Measurements from ENCODE around the gene S100A3. TPM values are rescaled to one million over a fixed set of nuclear protein-coding genes. Genes with fewer than 3 reads are reported as not detected.
A peak's percentile ranks its signal among the peaks of the same experiment; 100 is the strongest.
"Not testable (repeated sequence)": the region's sequence is repeated elsewhere in the genome, so short reads cannot be mapped to it uniquely, and the experiment has no call there.

The S100A3 gene
- total and polyA plus RNA-seq, 2 donors: 5.2 TPM; not detected in 1

- Histone ChIP-seq H3K4me3 (ENCODE audit: low read depth, low read length) (no peak overlapping the region), H3K27ac (ENCODE audit: low read depth) (no peak overlapping the region), H3K4me1 (ENCODE audit: insufficient read depth) (no peaks in the 10 kb centered on the region), H3K36me3 (ENCODE audit: insufficient read depth) (no peaks in the 10 kb centered on the region)
- 75% methylated on average over 5 of the region's 5 CpGs for WGBS
- DNase-seq (ENCODE audit: extremely low spot score): no peak
These were observed 21.4 kb downstream of the S100A3 start for GRCh38 chr1:153527683-153528040.

DNA sequence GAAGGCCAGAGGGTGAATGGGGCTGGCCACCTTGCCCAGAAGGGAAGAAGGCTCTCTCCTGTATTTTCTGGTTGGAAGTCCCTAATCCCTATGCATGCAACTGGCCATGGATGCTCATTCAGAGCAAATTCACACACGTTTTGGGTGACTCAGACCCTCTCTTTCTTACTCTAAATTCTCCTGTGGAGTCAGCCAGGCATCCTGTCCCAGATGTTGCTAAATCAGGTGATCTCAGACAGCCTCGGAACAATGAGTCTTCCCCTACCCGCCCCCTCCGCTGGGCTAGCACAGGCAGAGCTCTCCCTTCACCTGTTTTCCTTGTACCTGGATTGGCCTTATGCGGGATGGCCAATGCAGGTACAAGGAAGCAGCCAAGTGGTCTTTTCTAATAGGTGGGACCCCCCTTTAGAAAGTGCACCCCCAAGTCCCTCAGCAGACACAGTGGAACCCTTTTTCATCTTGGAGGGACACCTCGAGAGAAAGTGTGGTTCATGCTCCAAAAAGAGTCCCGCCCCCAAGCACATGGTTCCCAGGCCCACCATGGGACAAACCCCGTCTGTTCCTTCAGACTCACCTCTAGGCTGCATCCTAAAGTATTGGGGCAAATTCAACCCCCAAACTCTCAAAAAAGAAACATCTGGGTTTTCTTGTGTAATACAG is 21.9 kb downstream of the S100A3 start:
- Histone ChIP-seq H3K27ac (ENCODE audit: low read depth) (no peak overlapping the region), H3K36me3 (ENCODE audit: insufficient read depth) (no peaks in the 10 kb centered on the region), H3K4me3 (ENCODE audit: low read depth, low read length) (no peak overlapping the region), H3K4me1 (ENCODE audit: insufficient read depth) (no peaks in the 10 kb centered on the region)
- WGBS: 86% methylated on average over 8 of the region's 8 CpGs
- no peak for DNase-seq (ENCODE audit: extremely low spot score)

DNA sequence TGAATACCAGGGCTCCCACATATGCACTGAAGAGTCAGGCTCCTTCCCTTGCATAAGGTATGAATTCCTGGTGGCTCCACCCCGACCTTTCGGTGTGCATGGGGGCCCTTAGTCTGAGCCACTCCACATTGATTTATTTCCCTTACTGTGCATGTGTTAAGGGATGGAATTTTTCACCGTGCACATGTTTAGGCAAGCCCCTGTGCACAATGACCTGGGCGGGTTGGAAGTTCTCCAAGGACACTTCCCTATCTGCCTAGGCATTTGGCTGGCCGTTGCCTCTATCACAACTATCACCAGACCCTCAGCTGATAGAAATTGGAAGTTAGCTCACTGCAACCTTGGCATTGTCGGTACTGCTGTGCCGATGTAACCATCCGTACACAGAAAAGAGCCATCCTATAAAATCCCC is 22.9 kb downstream of the S100A3 start:
- DNase-seq (ENCODE audit: extremely low spot score): no peak

GRCh38 chr1:153525088-153525728 is 23.9 kb downstream of the S100A3 start:
- Histone ChIP-seq H3K4me1 (ENCODE audit: insufficient read depth) (no peaks in the 10 kb centered on the region), H3K4me3 (ENCODE audit: low read depth, low read length) (no peak overlapping the region), H3K36me3 (ENCODE audit: insufficient read depth) (no peaks in the 10 kb centered on the region), H3K27ac (ENCODE audit: low read depth) (peak overlapping the region; percentile 13)
- no peak for DNase-seq (ENCODE audit: extremely low spot score)
- WGBS: 58% methylated on average over 3 of the region's 3 CpGs

More for the DNA sequence above, 22.9 kb downstream of the S100A3 start:
- no peaks in the 10 kb centered on the region for H3K4me1 ChIP-seq (ENCODE audit: insufficient read depth)
- WGBS: 47% methylated on average over 8 of the region's 8 CpGs
- no peak overlapping the region for H3K4me3 ChIP-seq (ENCODE audit: low read depth, low read length)
- H3K27ac ChIP-seq (ENCODE audit: low read depth): no peak overlapping the region
- no peaks in the 10 kb centered on the region for H3K36me3 ChIP-seq (ENCODE audit: insufficient read depth)

- H3K36me3 ChIP-seq (ENCODE audit: insufficient read depth); H3K27ac ChIP-seq (ENCODE audit: low read depth); H3K4me3 ChIP-seq (ENCODE audit: low read depth, low read length); H3K4me1 ChIP-seq (ENCODE audit: insufficient read depth); DNase-seq (ENCODE audit: extremely low spot score): not testable (repeated sequence)
- WGBS: 83% methylated on average over 14 of the region's 14 CpGs
These were observed 26.6 kb downstream of the S100A3 start for GRCh38 chr1:153522353-153523048.

- WGBS: 97% methylated on average over 37 of the region's 37 CpGs
- not testable (repeated sequence) for H3K27ac ChIP-seq (ENCODE audit: low read depth); H3K4me1 ChIP-seq (ENCODE audit: insufficient read depth); H3K36me3 ChIP-seq (ENCODE audit: insufficient read depth); DNase-seq (ENCODE audit: extremely low spot score); H3K4me3 ChIP-seq (ENCODE audit: low read depth, low read length)
These were observed 27.2 kb downstream of the S100A3 start for GRCh38 chr1:153521808-153522207.

- DNase-seq (ENCODE audit: extremely low spot score): no peak
- Histone ChIP-seq H3K27ac (ENCODE audit: low read depth) (no peak overlapping the region), H3K36me3 (ENCODE audit: insufficient read depth) (no peaks in the 10 kb centered on the region), H3K4me3 (ENCODE audit: low read depth, low read length) (no peak overlapping the region), H3K4me1 (ENCODE audit: insufficient read depth) (no peaks in the 10 kb centered on the region)
- 80% methylated on average over 4 of the region's 4 CpGs for WGBS
These were observed 28.1 kb downstream of the S100A3 start for GRCh38 chr1:153520818-153521476.

GRCh38 chr1:153520137-153520691 is 28.8 kb downstream of the S100A3 start:
- DNase-seq (ENCODE audit: extremely low spot score); H3K4me3 ChIP-seq (ENCODE audit: low read depth, low read length); H3K27ac ChIP-seq (ENCODE audit: low read depth): not testable (repeated sequence)

DNA sequence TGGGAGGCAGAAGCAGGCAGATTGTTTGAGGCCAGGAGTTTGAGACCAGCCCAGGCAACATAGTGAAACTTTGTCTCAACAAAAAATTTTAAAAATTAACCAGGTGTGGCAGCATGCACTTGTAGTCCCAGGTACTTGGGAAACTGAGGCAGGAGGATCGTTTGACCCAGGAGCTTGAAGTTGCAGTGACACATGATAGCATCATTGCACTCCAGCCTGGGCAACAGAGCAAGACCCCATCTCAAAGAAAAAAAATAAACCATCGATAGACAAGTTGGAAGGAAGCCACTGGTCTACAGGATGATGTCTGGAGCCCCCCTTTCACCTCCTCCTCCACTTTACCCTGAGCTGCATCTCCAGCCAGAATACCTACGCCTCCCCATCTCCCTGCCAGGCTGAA is 29.8 kb downstream of the S100A3 start:
- no peak for DNase-seq (ENCODE audit: extremely low spot score)
- no peaks in the 10 kb centered on the region for H3K36me3 ChIP-seq (ENCODE audit: insufficient read depth)

More at GRCh38 chr1:153520137-153520691, 28.8 kb downstream of the S100A3 start:
- 85% methylated on average over 5 of the region's 5 CpGs for whole genome bisulfite sequencing
- H3K4me1 ChIP-seq (ENCODE audit: insufficient read depth); H3K36me3 ChIP-seq (ENCODE audit: insufficient read depth): not testable (repeated sequence)

DNA sequence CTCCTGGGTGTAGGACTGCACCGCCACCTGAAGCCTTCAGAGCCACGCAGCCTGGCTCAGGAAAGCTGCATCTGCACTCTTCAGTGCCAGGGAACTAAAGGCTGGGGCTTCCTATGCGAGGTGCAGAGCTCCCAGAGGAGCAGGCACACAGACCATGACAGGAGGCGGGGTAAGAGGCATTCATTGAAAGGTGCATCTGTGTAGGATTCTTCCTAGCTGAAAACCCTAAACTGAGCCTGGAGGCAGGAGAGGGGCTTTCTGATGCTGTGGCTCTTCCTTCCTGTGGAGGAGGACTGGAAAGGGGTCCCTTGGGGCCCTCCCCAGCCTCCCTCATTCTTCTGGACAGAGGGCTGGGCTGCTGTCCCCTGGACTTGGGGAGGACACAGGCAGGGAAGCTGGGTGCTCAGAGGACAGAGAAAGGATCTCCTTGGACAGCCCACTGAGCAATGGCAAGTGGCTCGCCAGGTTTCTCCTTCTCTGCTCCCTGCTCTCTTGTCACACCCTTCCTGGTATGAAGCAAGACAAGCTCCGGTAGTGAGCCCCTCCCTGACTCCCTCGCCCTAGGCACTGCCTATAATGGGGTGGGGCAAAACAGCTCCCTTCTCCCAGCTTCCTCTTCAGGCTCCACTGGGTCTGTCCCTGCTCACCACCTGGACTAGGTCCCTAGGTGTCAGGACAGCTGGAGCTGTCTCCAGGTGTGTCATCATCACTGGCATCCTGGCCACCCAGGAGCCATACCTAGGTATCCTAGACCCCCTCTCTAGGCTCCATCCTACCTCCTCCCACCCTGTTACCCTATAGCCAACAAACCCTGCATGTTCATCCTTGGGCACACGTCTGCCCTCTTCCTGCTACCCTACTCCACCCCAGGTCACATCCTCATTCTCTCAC is 33.3 kb downstream of the S100A3 start:
- Histone ChIP-seq H3K36me3 (ENCODE audit: insufficient read depth) (no peaks in the 10 kb centered on the region), H3K4me3 (ENCODE audit: low read depth, low read length) (no peak overlapping the region), H3K27ac (ENCODE audit: low read depth) (peak overlapping the region; percentile 63), H3K4me1 (ENCODE audit: insufficient read depth) (peaks cover 1% of the 10 kb centered on the region)
- DNase-seq (ENCODE audit: extremely low spot score): no peak
- WGBS: 57% methylated on average over 8 of the region's 8 CpGs

More for the DNA sequence above, 29.8 kb downstream of the S100A3 start:
- peaks cover 1% of the 10 kb centered on the region for H3K4me1 ChIP-seq (ENCODE audit: insufficient read depth)
- no peak overlapping the region for H3K27ac ChIP-seq (ENCODE audit: low read depth)
- WGBS: 92% methylated on average over 3 of the region's 3 CpGs
- no peak overlapping the region for H3K4me3 ChIP-seq (ENCODE audit: low read depth, low read length)

- Histone ChIP-seq H3K36me3 (ENCODE audit: insufficient read depth) (no peaks in the 10 kb centered on the region), H3K4me1 (ENCODE audit: insufficient read depth) (peaks cover 1% of the 10 kb centered on the region), H3K4me3 (ENCODE audit: low read depth, low read length) (no peak overlapping the region), H3K27ac (ENCODE audit: low read depth) (no peak overlapping the region)
- DNase-seq (ENCODE audit: extremely low spot score): no peak
- WGBS: 93% methylated on average over 7 of the region's 7 CpGs
These were observed 35.4 kb downstream of the S100A3 start for GRCh38 chr1:153513666-153514065.

- DNase-seq (ENCODE audit: extremely low spot score): no peak
- peaks cover 1% of the 10 kb centered on the region for H3K4me1 ChIP-seq (ENCODE audit: insufficient read depth)
- H3K27ac ChIP-seq (ENCODE audit: low read depth): no peak overlapping the region
- no peak overlapping the region for H3K4me3 ChIP-seq (ENCODE audit: low read depth, low read length)
- no peaks in the 10 kb centered on the region for H3K36me3 ChIP-seq (ENCODE audit: insufficient read depth)
- WGBS: 78% methylated on average over 3 of the region's 3 CpGs
These were observed 36.0 kb downstream of the S100A3 start for GRCh38 chr1:153513023-153513422.
